WERI-Rb-1 (cell line): ENCODE results near the gene BRINP3.

Experiments
- DNase-seq: peaks from one replicate; pipeline ENCODE4 v3.0.0-alpha.2; 2020
- H3K27ac ChIP-seq: fragments of 250-450 bp; sonication (Bioruptor Pico); 2 replicates; pipeline ENCODE4 v1.5.1; 2020; ENCODE audit warnings: mild to moderate bottlenecking, moderate library complexity
- H3K27me3 ChIP-seq: fragments of 250-450 bp; sonication (Bioruptor Pico); 2 replicates; pipeline ENCODE4 v1.5.1; 2021; ENCODE audit warnings: mild to moderate bottlenecking, low read depth, moderate library complexity; ENCODE audit not compliant: insufficient read depth, severe bottlenecking
- H3K36me3 ChIP-seq: fragments of 250-450 bp; sonication (Bioruptor Pico); 2 replicates; pipeline ENCODE4 v1.5.1; 2020; ENCODE audit warnings: mild to moderate bottlenecking, moderate library complexity
- H3K4me3 ChIP-seq: 2 replicates; pipeline ENCODE4 v1.5.1; 2011; ENCODE audit warnings: low read depth, mild to moderate bottlenecking, control low read depth, low read length
- H3K9me3 ChIP-seq: fragments of 250-450 bp; sonication (Bioruptor Pico); 2 replicates; pipeline ENCODE4 v1.5.1; 2021; ENCODE audit warnings: mild to moderate bottlenecking, moderate library complexity; ENCODE audit not compliant: severe bottlenecking
- TF ChIP-seq, protein P1 (sequence below): IDR thresholded peaks from 2 replicates; pipeline ENCODE4 v1.5.1; 2011; ENCODE audit warnings: low read depth, mild to moderate bottlenecking, control low read depth, inconsistent platforms, low read length

Gene BRINP3

DNA sequence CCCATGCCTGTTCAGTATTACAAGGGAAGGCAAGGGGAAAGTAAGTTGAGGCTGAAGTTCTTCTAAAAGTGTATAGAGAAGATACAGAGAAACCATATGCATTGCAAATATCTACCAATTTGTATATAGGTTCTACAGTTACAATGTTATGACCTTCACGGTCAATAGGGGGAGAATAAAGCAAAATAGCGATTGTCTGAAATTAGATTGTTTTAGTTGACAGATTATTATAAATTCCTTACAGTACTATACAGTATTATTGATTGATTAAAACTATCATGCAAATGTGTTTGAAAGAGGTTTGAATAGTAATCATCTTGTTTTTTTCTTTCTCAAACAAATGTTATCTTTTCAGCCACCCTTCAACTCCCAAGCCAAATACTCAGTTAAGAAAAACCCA is 13.7 kb upstream of the BRINP3 start:
- H3K4me3 ChIP-seq: no peak overlapping the region
- no peaks in the 10 kb centered on the region for H3K27me3 ChIP-seq
- H3K9me3 ChIP-seq: no peaks in the 10 kb centered on the region
- H3K36me3 ChIP-seq: no peaks in the 10 kb centered on the region
- H3K27ac ChIP-seq: no peak overlapping the region
- DNase-seq: no peak
- TF ChIP-seq, protein P1, sequence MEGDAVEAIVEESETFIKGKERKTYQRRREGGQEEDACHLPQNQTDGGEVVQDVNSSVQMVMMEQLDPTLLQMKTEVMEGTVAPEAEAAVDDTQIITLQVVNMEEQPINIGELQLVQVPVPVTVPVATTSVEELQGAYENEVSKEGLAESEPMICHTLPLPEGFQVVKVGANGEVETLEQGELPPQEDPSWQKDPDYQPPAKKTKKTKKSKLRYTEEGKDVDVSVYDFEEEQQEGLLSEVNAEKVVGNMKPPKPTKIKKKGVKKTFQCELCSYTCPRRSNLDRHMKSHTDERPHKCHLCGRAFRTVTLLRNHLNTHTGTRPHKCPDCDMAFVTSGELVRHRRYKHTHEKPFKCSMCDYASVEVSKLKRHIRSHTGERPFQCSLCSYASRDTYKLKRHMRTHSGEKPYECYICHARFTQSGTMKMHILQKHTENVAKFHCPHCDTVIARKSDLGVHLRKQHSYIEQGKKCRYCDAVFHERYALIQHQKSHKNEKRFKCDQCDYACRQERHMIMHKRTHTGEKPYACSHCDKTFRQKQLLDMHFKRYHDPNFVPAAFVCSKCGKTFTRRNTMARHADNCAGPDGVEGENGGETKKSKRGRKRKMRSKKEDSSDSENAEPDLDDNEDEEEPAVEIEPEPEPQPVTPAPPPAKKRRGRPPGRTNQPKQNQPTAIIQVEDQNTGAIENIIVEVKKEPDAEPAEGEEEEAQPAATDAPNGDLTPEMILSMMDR: no peak

DNA sequence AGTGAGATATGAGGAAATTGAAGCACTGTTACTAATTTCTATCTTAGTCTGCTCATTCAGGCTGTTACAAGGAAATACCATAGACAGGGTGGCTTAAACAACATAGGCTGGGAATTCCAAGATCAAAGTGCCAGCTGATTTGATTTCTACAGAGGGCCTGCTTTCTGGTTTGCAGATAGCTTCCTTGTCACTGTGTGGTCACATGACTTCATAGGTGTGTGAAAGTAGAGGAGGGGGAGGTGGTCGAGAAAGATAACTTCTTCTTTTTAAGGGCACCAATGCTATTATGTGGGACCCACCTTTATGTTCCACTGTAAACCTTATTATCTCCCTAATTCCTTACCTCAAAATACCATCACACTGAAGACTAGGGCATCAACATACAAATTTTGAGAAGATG is 6.4 kb upstream of the BRINP3 start:
- Histone ChIP-seq H3K27me3 (no peaks in the 10 kb centered on the region), H3K9me3 (no peaks in the 10 kb centered on the region), H3K36me3 (no peaks in the 10 kb centered on the region), H3K4me3 (no peak overlapping the region), H3K27ac (no peak overlapping the region)
- TF ChIP-seq, protein P1: no peak
- DNase-seq: no peak

DNA sequence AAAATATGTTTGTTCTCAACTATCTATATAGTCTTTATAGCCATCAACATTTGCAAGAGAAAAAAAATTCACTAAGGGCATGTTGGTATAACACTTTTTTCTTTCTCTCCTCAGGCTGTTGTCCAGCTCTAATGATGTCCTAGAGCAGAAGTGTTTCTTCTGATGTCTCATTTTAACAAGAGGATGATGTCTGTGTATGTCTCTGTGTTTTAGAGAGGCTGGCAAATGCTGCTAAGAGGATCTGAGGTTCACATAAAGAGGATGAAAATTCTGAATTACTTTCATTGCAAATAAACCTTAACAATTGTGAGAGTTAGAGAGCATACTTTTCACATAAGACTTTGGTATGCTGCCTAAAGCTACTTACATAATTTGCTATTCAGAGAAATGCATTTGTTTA is 2.6 kb upstream of the BRINP3 start:
- DNase-seq: no peak
- Histone ChIP-seq H3K9me3 (no peaks in the 10 kb centered on the region), H3K4me3 (no peak overlapping the region), H3K36me3 (no peaks in the 10 kb centered on the region), H3K27me3 (no peaks in the 10 kb centered on the region), H3K27ac (no peak overlapping the region)
- TF ChIP-seq, protein P1: no peak

DNA sequence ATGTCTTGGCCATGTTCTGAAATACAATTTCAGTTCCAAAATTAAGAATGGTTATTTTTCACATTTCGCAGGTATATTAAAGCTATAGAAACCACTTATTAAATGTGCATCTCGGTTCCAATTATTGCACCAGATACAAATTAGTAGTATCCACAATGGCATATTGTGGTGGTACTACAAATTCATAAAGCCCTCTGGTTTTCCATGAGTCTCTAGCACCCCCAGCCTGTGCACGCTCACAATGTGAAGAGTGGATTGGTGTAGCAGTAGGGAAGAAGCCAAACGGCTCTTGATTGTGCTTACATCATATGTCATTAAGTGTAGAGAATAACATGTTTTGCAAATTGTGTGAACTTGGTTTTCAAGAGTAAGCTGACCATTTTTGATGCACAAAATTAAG is 1.9 kb upstream of the BRINP3 start:
- Histone ChIP-seq H3K27me3 (no peaks in the 10 kb centered on the region), H3K27ac (no peak overlapping the region), H3K4me3 (no peak overlapping the region), H3K9me3 (no peaks in the 10 kb centered on the region), H3K36me3 (no peaks in the 10 kb centered on the region)
- TF ChIP-seq, protein P1: no peak
- no peak for DNase-seq

DNA sequence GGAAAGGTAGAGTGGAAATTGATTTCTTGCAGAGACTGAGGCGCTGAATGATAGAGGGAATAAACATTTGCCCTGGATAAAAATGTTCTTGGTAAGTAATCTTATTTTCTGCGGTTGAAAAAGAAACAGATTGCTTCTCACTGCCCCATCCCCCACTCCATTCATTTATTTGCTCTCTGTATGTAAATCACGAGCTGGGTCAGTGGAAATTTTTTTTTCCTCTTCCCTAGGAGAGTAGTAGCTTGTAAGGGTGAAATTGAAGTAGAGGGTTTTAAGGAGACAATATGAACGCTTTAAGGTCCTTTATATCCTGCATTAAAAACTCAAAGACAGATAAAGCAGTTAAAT is 1.4 kb upstream of the BRINP3 start:
- no peaks in the 10 kb centered on the region for H3K9me3 ChIP-seq
- H3K27ac ChIP-seq: no peak overlapping the region
- TF ChIP-seq, protein P1: no peak
- H3K27me3 ChIP-seq: no peaks in the 10 kb centered on the region
- no peak for DNase-seq
- H3K4me3 ChIP-seq: no peak overlapping the region
- H3K36me3 ChIP-seq: no peaks in the 10 kb centered on the region

DNA sequence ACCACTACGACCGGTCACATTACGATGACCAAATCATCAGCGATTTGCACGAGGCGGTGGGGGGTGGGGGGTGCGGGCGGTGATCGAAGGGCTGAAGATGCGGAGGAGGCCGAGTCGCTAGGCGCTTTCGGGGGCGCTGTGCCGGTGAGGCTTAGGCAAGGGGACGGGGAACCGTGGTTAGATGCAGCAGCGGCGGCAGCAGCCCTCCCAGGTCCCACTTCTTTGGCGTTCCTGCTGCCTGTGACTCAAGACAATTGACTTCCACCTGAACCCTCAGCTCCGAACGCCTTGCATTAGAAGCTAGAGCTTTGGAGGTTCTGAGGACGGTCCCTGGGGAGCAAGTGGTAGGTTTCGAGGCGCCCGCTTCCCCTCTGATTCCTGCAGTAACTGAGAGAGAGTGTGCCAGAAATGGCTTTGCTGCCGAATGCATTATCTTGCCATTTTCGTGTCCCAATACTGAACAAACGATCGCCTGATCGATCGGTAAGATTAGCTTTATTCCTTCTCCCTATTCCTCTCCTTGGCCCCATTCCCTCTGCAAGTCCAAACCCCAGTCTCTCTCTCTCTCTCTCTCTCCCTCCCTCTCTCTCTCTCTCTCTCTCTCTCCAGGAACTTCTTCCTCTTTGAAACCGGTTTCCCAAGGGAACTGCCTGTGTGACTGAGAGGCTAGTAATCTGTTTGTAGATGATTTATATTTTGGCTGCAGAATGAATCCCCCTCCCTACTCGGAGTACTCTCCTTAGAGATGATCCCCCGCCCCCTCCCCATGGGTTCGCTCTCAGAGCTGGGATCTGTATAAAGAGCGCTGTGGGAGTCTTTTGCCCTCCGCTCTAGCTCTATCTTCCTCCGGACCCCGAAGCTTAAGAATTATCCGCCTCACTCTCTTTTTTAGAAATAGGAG is 735 bp upstream of the BRINP3 start:
- Histone ChIP-seq H3K27ac (no peak overlapping the region), H3K4me3 (no peak overlapping the region)

More for the DNA sequence above, 735 bp upstream of the BRINP3 start:
- Histone ChIP-seq H3K36me3 (no peaks in the 10 kb centered on the region), H3K27me3 (no peaks in the 10 kb centered on the region), H3K9me3 (no peaks in the 10 kb centered on the region)
- TF ChIP-seq, protein P1: no peak
- no peak for DNase-seq
